NB4 (cell line): ENCODE results near the gene BCOR.

Experiments used
- DNase-seq: peaks from one replicate; pipeline ENCODE4 v3.0.0; 2010; ENCODE audit warnings: low read depth
- H3K4me3 ChIP-seq: one replicate; pipeline ENCODE4 v1.5.1; 2011; ENCODE audit warnings: mild to moderate bottlenecking, low read depth, low read length, moderate library complexity
- CTCF ChIP-seq: IDR thresholded peaks from one replicate; pipeline ENCODE4 v1.5.1; 2012; ENCODE audit warnings: low read depth, low read length
- MAX ChIP-seq: IDR thresholded peaks from 2 replicates; pipeline ENCODE4 v1.6.1; 2011; ENCODE audit warnings: low read depth, low read length
- MYC ChIP-seq: IDR thresholded peaks from 2 replicates; pipeline ENCODE4 v1.6.1; 2011; ENCODE audit warnings: low read depth, low read length
- POLR2A ChIP-seq: IDR thresholded peaks from 2 replicates; pipeline ENCODE4 v1.6.1; 2011; ENCODE audit warnings: mild to moderate bottlenecking; ENCODE audit not compliant: insufficient read length; ENCODE audit errors: extremely low read depth

The BCOR gene

GRCh38 chrX:40096395-40097091 is 1.2 kb downstream of the BCOR start:
- TF ChIP-seq MYC (no peak), CTCF (no peak), MAX (no peak), POLR2A (no peak)
- H3K4me3 ChIP-seq = peak overlapping the region; percentile 78
- DNase-seq = peak; percentile 70

GRCh38 chrX:40095583-40096394 is 2.0 kb downstream of the BCOR start:
- no peak for TF ChIP-seq MAX
- no peak for TF ChIP-seq CTCF
- TF ChIP-seq MYC = no peak
- no peak for TF ChIP-seq POLR2A
- peak overlapping the region; percentile 78 for H3K4me3 ChIP-seq
- peak; percentile 90 for DNase-seq

- DNase-seq = no peak
These were observed 2.7 kb downstream of the BCOR start for GRCh38 chrX:40094900-40095582.

GRCh38 chrX:40094041-40094899 is 3.5 kb downstream of the BCOR start:
- TF ChIP-seq MYC (no peak), MAX (no peak), POLR2A (no peak), CTCF (no peak)
- H3K4me3 ChIP-seq = peak overlapping the region; percentile 78
- DNase-seq = peak; percentile 46

More at GRCh38 chrX:40094900-40095582, 2.7 kb downstream of the BCOR start:
- peak overlapping the region; percentile 78 for H3K4me3 ChIP-seq
- TF ChIP-seq POLR2A (no peak), MAX (no peak), CTCF (no peak), MYC (no peak)

- peak overlapping the region; percentile 16 for H3K4me3 ChIP-seq
- no peak for DNase-seq
- TF ChIP-seq POLR2A = no peak
- no peak for TF ChIP-seq MYC
- no peak for TF ChIP-seq MAX
- no peak for TF ChIP-seq CTCF
These were observed 4.2 kb downstream of the BCOR start for GRCh38 chrX:40093586-40093985.
